Measurements from ENCODE around the gene PTPRD.

The PTPRD gene

GRCh38 chr9:10045598-10045997, 567.2 kb downstream of the PTPRD start:
- peak; percentile 55 for DNase-seq

GRCh38 chr9:10041726-10042229, 571.0 kb downstream of the PTPRD start:
- no peak for DNase-seq

- no peak for DNase-seq
Observed at GRCh38 chr9:10036095-10036494, 576.7 kb downstream of the PTPRD start.

- DNase-seq = no peak
Observed at GRCh38 chr9:10032166-10032565, 580.6 kb downstream of the PTPRD start.

GRCh38 chr9:10026443-10026984, 586.3 kb downstream of the PTPRD start:
- no peak for DNase-seq

- no peak for DNase-seq
Observed at GRCh38 chr9:10015755-10016154, 597.0 kb downstream of the PTPRD start.

GRCh38 chr9:10014889-10015288, 597.9 kb downstream of the PTPRD start:
- peak; percentile 49 for DNase-seq

- no peak for DNase-seq
Observed at GRCh38 chr9:10009401-10009800, 603.4 kb downstream of the PTPRD start.

GRCh38 chr9:10008101-10008799, 604.6 kb downstream of the PTPRD start:
- DNase-seq = no peak

- DNase-seq = no peak
Observed at GRCh38 chr9:10007356-10007755, 605.4 kb downstream of the PTPRD start.

- no peak for DNase-seq
Observed at GRCh38 chr9:10005206-10005605, 607.6 kb downstream of the PTPRD start.

GRCh38 chr9:10003047-10003446, 609.8 kb downstream of the PTPRD start:
- DNase-seq = no peak

GRCh38 chr9:10000669-10001068, 612.1 kb downstream of the PTPRD start:
- no peak for DNase-seq

GRCh38 chr9:9998491-9999287, 614.1 kb downstream of the PTPRD start:
- peak; percentile 16 for DNase-seq

GRCh38 chr9:9997585-9997984, 615.2 kb downstream of the PTPRD start:
- DNase-seq = no peak

GRCh38 chr9:9996259-9996658, 616.5 kb downstream of the PTPRD start:
- no peak for DNase-seq

- no peak for DNase-seq
Observed at GRCh38 chr9:9992936-9993335, 619.9 kb downstream of the PTPRD start.

GRCh38 chr9:9973062-9973461, 639.7 kb downstream of the PTPRD start:
- DNase-seq = no peak

GRCh38 chr9:9970514-9970913, 642.3 kb downstream of the PTPRD start:
- DNase-seq = no peak

- no peak for DNase-seq
Observed at GRCh38 chr9:9963841-9964240, 649.0 kb downstream of the PTPRD start.

- no peak for DNase-seq
Observed at GRCh38 chr9:9961934-9962333, 650.9 kb downstream of the PTPRD start.

GRCh38 chr9:9961487-9961886, 651.3 kb downstream of the PTPRD start:
- no peak for DNase-seq

- DNase-seq = no peak
Observed at GRCh38 chr9:9951556-9952160, 661.1 kb downstream of the PTPRD start.

GRCh38 chr9:9950813-9951212, 662.0 kb downstream of the PTPRD start:
- no peak for DNase-seq
